ENCODE data around the gene USF3.

DNA sequence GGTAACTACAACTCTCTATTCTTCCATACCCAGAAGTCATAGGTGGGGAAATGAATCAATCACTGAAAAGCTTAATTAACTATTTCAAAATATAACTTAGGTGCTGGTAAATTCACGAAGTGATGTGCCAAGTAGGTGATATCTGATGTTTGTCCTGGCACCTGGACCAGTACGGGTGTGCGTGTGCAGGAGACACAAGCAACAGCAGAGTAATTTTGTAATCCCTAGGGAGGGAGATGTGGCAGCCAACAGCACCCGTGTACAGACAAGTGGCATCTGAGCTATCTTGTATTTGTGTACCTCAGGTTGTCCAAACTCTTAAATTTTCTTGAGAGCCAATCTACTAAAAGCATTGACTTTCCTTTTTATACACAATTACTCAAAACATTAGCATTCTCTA, 22.8 kb downstream of the USF3 start:
- TF ChIP-seq CTCF (IDR thresholded peaks at IDR 0.05) (no peak), POLR2A (IDR thresholded peaks at IDR 0.05) (no peak), EP300 (IDR thresholded peaks at IDR 0.05; ENCODE audit: low read depth) (no peak)
